ENCODE measurements around the gene HNRNPC.

- TF ChIP-seq CTBP1 (IDR thresholded peaks at IDR 0.05; ENCODE audit: borderline replicate concordance) (no peak), NFRKB (IDR thresholded peaks at IDR 0.05) (no peak), TARDBP (IDR thresholded peaks at IDR 0.05) (no peak), LEF1 (IDR thresholded peaks at IDR 0.05; ENCODE audit: borderline replicate concordance) (no peak), SP1 (IDR thresholded peaks at IDR 0.05) (no peak), FOXA1 (IDR thresholded peaks at IDR 0.05) (no peak), FOXM1 (IDR thresholded peaks at IDR 0.05; ENCODE audit: borderline replicate concordance) (no peak)
- TF ChIP-seq, protein P1, sequence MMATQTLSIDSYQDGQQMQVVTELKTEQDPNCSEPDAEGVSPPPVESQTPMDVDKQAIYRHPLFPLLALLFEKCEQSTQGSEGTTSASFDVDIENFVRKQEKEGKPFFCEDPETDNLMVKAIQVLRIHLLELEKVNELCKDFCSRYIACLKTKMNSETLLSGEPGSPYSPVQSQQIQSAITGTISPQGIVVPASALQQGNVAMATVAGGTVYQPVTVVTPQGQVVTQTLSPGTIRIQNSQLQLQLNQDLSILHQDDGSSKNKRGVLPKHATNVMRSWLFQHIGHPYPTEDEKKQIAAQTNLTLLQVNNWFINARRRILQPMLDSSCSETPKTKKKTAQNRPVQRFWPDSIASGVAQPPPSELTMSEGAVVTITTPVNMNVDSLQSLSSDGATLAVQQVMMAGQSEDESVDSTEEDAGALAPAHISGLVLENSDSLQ (IDR thresholded peaks at IDR 0.05), result no peak
Measured at GRCh38 chr14:21267886-21268616, 1.2 kb downstream of the HNRNPC start.
